Measurements from ENCODE around the gene EXOC4.

GRCh38 chr7:133411395-133411794 is 158.5 kb downstream of the EXOC4 start:
- TF ChIP-seq, protein P1, sequence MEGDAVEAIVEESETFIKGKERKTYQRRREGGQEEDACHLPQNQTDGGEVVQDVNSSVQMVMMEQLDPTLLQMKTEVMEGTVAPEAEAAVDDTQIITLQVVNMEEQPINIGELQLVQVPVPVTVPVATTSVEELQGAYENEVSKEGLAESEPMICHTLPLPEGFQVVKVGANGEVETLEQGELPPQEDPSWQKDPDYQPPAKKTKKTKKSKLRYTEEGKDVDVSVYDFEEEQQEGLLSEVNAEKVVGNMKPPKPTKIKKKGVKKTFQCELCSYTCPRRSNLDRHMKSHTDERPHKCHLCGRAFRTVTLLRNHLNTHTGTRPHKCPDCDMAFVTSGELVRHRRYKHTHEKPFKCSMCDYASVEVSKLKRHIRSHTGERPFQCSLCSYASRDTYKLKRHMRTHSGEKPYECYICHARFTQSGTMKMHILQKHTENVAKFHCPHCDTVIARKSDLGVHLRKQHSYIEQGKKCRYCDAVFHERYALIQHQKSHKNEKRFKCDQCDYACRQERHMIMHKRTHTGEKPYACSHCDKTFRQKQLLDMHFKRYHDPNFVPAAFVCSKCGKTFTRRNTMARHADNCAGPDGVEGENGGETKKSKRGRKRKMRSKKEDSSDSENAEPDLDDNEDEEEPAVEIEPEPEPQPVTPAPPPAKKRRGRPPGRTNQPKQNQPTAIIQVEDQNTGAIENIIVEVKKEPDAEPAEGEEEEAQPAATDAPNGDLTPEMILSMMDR (IDR thresholded peaks at IDR 0.05): no peak
- TF ChIP-seq POLR2A (IDR thresholded peaks at IDR 0.05; ENCODE audit: low read depth) (no peak), EP300 (IDR thresholded peaks at IDR 0.05) (no peak), POLR2AphosphoS5 (IDR thresholded peaks at IDR 0.05) (no peak)
